ENCODE measurements around the gene PCBP3. TPM values are rescaled to one million over a fixed set of nuclear protein-coding genes. Genes with fewer than 3 reads are reported as not detected.
"Not testable (repeated sequence)": the region's sequence is repeated elsewhere in the genome, so short reads cannot be mapped to it uniquely, and the experiment has no call there.

PCBP3 gene
- polyA plus RNA-seq, 1 donor (not counting 4 experiments of a cell fraction or from before 2014, with no cell fraction given) = 0.25 TPM

DNA sequence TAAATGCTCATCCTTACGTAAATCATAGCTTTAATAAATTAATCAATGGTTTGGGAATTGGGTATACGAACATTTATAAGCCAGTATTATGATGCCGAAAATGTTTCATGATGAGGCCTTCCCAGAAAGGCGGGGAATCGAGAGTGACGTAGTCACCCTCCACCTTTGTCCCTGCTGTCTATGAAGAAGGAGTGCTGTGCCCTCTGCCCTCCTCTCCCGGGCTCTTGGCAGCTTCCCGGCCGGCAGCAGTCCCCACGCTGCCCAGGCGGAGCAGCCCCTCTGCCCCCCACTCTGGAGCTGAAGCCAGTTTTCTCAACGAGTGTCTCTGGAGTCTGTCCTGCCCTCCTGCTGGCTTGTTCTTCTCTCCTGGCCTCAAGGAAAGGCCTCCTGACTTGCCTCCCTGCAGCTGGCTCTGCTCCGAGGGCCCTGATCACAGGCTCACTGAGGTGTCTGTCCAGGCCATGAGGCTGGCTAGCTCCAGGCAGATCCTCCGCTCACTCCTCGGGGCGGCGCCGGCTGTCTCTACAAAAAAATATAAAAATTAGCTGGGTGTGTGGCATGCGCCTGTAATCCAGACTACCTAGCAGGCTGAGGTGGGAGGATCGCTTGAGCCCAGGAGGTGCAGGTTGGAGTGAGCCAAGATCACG lies 187.3 kb downstream of the PCBP3 start:
- Histone ChIP-seq H3K36me3 (ENCODE audit: control insufficient read depth in 2 of 2, extremely low read depth in 1 of 2, insufficient read depth in 2 of 2, low read length in 2 of 2) (no peaks in the 10 kb centered on the region), H3K4me1 (ENCODE audit: control insufficient read depth, extremely low read depth, insufficient read depth, low read length) (no peaks in the 10 kb centered on the region), H3K4me2 (ENCODE audit: control insufficient read depth, extremely low read depth, insufficient read depth, low read depth, low read length) (no peak overlapping the region), H3K9me1 (ENCODE audit: control insufficient read depth, extremely low read depth, insufficient read depth, low read length) (no peaks in the 10 kb centered on the region), H3K9me3 (ENCODE audit: control insufficient read depth, low read depth, low read length) (no peaks in the 10 kb centered on the region), H4K20me1 (ENCODE audit: control insufficient read depth, extremely low read depth, insufficient read depth, low read length) (no peaks in the 10 kb centered on the region), H2AFZ (ENCODE audit: control insufficient read depth, low read length) (no peak overlapping the region), H3K27ac (ENCODE audit: control insufficient read depth, insufficient read depth, low read length) (no peak overlapping the region), H3K27me3 (ENCODE audit: control insufficient read depth, extremely low read depth, insufficient read depth, low read length) (no peaks in the 10 kb centered on the region), H3K4me3 (ENCODE audit: control insufficient read depth in 2 of 3, extremely low read depth in 1 of 3, insufficient read depth in 2 of 3, low read depth in 1 of 3, low read length in 3 of 3) (no peak overlapping the region), H3K79me2 (ENCODE audit: control insufficient read depth, insufficient read depth, low read length) (no peaks in the 10 kb centered on the region), H3K9ac (ENCODE audit: control insufficient read depth, extremely low read depth, insufficient read depth, low read length) (no peak overlapping the region)
- TF ChIP-seq CTCF (optimal IDR thresholded peaks at IDR 0.05 in 1 of 3, IDR thresholded peaks at IDR 0.05 in 1 of 3, conservative IDR thresholded peaks at IDR 0.05 in 1 of 3; ENCODE audit: extremely low read depth in 1 of 3, insufficient read depth in 2 of 3, low read length in 3 of 3) = no peak
- TF ChIP-seq EZH2 (IDR thresholded peaks at IDR 0.05; ENCODE audit: low read length) = no peak
- dilution Hi-C loops (cut with MboI; ENCODE audit: extremely low pct_ligation_motif_present, low sequenced_read_pairs) = no loop called here
- FAIRE-seq = no peak
- no peak for DNase-seq (ENCODE audit: low read depth, low spot score)

DNA sequence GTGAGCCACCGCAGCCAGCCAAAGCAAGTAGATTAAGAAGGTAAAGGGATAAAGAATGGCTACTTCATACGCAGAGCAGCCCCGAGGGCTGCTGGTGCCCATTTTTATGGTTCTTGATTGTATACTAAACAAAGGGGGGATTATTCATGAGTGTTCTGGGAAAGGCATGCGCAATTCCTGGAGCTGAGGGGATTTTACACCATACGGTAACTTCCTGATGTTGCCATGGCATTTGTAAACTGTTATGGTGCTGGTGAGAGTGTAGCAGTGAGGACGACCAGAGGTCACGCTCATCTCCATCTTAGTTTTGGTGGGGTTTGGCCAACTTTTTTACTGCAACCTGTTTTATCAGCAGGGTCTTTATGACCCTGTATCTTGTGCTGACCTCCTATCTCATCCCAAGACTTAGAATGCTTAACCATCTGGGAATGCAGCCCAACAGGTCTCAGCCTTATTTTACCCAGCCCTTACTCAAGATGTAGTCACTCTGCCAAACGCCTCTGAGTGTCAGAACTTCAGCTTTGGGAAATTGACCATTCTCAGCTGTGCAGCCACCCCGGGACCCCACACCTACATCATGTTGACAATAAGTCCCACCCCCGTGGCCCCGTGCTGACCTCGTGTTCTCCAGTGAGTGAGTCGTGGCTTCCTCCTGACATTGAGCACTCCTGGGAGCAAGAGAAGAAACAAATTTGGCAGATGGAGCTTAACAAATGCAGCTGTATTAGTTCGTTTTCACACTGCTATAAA lies 188.6 kb downstream of the PCBP3 start:
- H3K4me2 ChIP-seq (ENCODE audit: control insufficient read depth, extremely low read depth, insufficient read depth, low read depth, low read length) = no peak overlapping the region
- FAIRE-seq = no peak
- H3K27me3 ChIP-seq (ENCODE audit: control insufficient read depth, extremely low read depth, insufficient read depth, low read length) = no peaks in the 10 kb centered on the region
- H3K9me1 ChIP-seq (ENCODE audit: control insufficient read depth, extremely low read depth, insufficient read depth, low read length) = no peaks in the 10 kb centered on the region
- H3K79me2 ChIP-seq (ENCODE audit: control insufficient read depth, insufficient read depth, low read length) = no peaks in the 10 kb centered on the region
- H3K9me3 ChIP-seq (ENCODE audit: control insufficient read depth, low read depth, low read length) = no peaks in the 10 kb centered on the region
- no peaks in the 10 kb centered on the region for H3K4me1 ChIP-seq (ENCODE audit: control insufficient read depth, extremely low read depth, insufficient read depth, low read length)
- no peak overlapping the region for H2AFZ ChIP-seq (ENCODE audit: control insufficient read depth, low read length)
- dilution Hi-C loops (cut with MboI; ENCODE audit: extremely low pct_ligation_motif_present, low sequenced_read_pairs) = no loop called here
- H3K36me3 ChIP-seq (ENCODE audit: control insufficient read depth in 2 of 2, extremely low read depth in 1 of 2, insufficient read depth in 2 of 2, low read length in 2 of 2) = no peaks in the 10 kb centered on the region
- H3K4me3 ChIP-seq (ENCODE audit: control insufficient read depth in 2 of 3, extremely low read depth in 1 of 3, insufficient read depth in 2 of 3, low read depth in 1 of 3, low read length in 3 of 3) = no peak overlapping the region
- H4K20me1 ChIP-seq (ENCODE audit: control insufficient read depth, extremely low read depth, insufficient read depth, low read length) = no peaks in the 10 kb centered on the region
- DNase-seq (ENCODE audit: low read depth, low spot score) = no peak
- no peak overlapping the region for H3K9ac ChIP-seq (ENCODE audit: control insufficient read depth, extremely low read depth, insufficient read depth, low read length)
- no peak overlapping the region for H3K27ac ChIP-seq (ENCODE audit: control insufficient read depth, insufficient read depth, low read length)
- no peak for TF ChIP-seq CTCF (optimal IDR thresholded peaks at IDR 0.05 in 1 of 3, IDR thresholded peaks at IDR 0.05 in 1 of 3, conservative IDR thresholded peaks at IDR 0.05 in 1 of 3; ENCODE audit: extremely low read depth in 1 of 3, insufficient read depth in 2 of 3, low read length in 3 of 3)
- no peak for TF ChIP-seq EZH2 (IDR thresholded peaks at IDR 0.05; ENCODE audit: low read length)

DNA sequence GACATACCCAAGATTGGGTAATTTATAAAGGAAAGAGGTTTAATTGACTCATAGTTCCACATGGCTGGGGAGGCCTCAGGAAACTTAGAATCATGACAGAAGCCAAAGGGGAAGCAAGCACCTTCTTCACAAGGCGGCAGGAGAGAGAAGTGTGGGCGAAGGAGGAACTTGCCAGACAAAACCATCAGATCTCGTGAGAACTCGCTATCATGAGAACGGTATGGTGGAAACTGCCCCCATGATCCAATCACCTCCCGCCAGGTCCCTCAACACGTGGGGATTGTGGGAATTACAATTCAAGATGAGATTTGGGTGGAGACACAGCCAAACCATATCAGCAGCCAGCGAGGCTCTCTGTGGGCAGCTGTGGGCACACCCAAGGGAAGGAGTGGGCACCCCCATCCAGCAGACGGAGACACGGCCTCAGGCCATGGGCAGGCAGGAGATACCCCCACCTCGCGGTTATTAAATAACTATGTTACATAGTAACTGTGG lies 189.3 kb downstream of the PCBP3 start:
- H3K9me1 ChIP-seq (ENCODE audit: control insufficient read depth, extremely low read depth, insufficient read depth, low read length); H3K27ac ChIP-seq (ENCODE audit: control insufficient read depth, insufficient read depth, low read length); FAIRE-seq; DNase-seq (ENCODE audit: low read depth, low spot score); H3K27me3 ChIP-seq (ENCODE audit: control insufficient read depth, extremely low read depth, insufficient read depth, low read length); H3K4me1 ChIP-seq (ENCODE audit: control insufficient read depth, extremely low read depth, insufficient read depth, low read length); H3K9ac ChIP-seq (ENCODE audit: control insufficient read depth, extremely low read depth, insufficient read depth, low read length); H3K79me2 ChIP-seq (ENCODE audit: control insufficient read depth, insufficient read depth, low read length); H3K36me3 ChIP-seq (ENCODE audit: control insufficient read depth in 2 of 2, extremely low read depth in 1 of 2, insufficient read depth in 2 of 2, low read length in 2 of 2); H3K4me3 ChIP-seq (ENCODE audit: control insufficient read depth in 2 of 3, extremely low read depth in 1 of 3, insufficient read depth in 2 of 3, low read depth in 1 of 3, low read length in 3 of 3); H4K20me1 ChIP-seq (ENCODE audit: control insufficient read depth, extremely low read depth, insufficient read depth, low read length); H2AFZ ChIP-seq (ENCODE audit: control insufficient read depth, low read length); H3K4me2 ChIP-seq (ENCODE audit: control insufficient read depth, extremely low read depth, insufficient read depth, low read depth, low read length); dilution Hi-C loops (cut with MboI; ENCODE audit: extremely low pct_ligation_motif_present, low sequenced_read_pairs); H3K9me3 ChIP-seq (ENCODE audit: control insufficient read depth, low read depth, low read length): not testable (repeated sequence)
